Cardiac muscle cell (in vitro differentiated cells and primary cell): Measurements from ENCODE around the gene USP30. TPM values are rescaled to one million over a fixed set of nuclear protein-coding genes. Genes with fewer than 3 reads are reported as not detected.

Source experiments
- DNase-seq, 2 donors: peaks; one replicate each; pipeline versions ENCODE4 v3.0.0 to v3.0.0-alpha.2; 2010 to 2017; ENCODE audit warnings: low read depth in 1 of 2, low spot score in 1 of 2
- H3K27ac ChIP-seq: fragments of 200-600 bp; sonication (generic); 2 replicates; pipeline ENCODE4 v1.5.1; 2016
- H3K27me3 ChIP-seq: fragments of 200-600 bp; sonication (generic); 2 replicates; pipeline ENCODE4 v1.6.0; 2016; ENCODE audit warnings: control low read depth
- H3K36me3 ChIP-seq: fragments of 200-600 bp; sonication (generic); 2 replicates; pipeline ENCODE4 v1.5.1; 2016; ENCODE audit warnings: control low read depth
- H3K4me1 ChIP-seq: fragments of 200-600 bp; sonication (generic); 2 replicates; pipeline ENCODE4 v1.8.1; 2017; ENCODE audit warnings: low read depth, mild to moderate bottlenecking, mixed run types
- H3K4me3 ChIP-seq: fragments of 200-600 bp; sonication (generic); 2 replicates; pipeline ENCODE4 v1.5.1; 2016; ENCODE audit warnings: mild to moderate bottlenecking
- H3K9me3 ChIP-seq: fragments of 200-600 bp; sonication (generic); 2 replicates; pipeline ENCODE4 v1.5.1; 2017; ENCODE audit warnings: low read depth, mild to moderate bottlenecking, control low read depth
- polyA plus RNA-seq: library from polyadenylated mRNA; unstranded; fragments of >200 nt; fragmentation: Nextera tagmentation; extraction: Ambion mirVana; gene quantifications from 2 replicates; pipeline ENCODE4 v1.2.1, GENCODE V29; 2016
- total RNA-seq: library from RNA; depleted of rRNA; stranded (reverse); fragments of >200 nt; gene quantifications from 2 replicates; pipeline ENCODE4 v1.2.3, GENCODE V29; 2016
- TF ChIP-seq, protein P1 (sequence below): IDR thresholded peaks from 2 replicates; pipeline ENCODE4 v1.5.1; 2012; ENCODE audit warnings: low read depth, mild to moderate bottlenecking, low read length

USP30 gene
- total and polyA plus RNA-seq, 2 experiments from 2014 or later: 18.9 to 21.0 TPM

DNA sequence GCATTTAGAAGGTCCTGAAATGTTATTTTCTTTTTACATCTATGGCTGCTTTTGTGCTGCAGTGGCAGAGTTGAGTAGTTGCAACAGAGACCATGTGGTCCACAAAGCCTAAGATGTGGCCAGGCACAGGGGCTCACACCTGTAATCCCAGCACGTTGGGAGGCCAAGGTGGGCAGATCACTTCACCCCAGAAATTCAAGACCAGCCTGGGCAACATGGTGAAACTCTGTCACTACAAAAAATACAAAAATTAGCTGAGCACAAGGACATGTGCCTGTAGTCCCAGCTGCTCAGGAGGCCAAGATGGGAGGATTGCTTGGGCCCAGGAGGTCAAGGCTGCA is 13.4 kb downstream of the USP30 start:
- Histone ChIP-seq H3K4me1 (no peaks in the 10 kb centered on the region), H3K36me3 (peaks cover 21% of the 10 kb centered on the region), H3K27ac (no peak overlapping the region), H3K27me3 (no peaks in the 10 kb centered on the region), H3K9me3 (no peaks in the 10 kb centered on the region), H3K4me3 (no peak overlapping the region)
- TF ChIP-seq, protein P1, sequence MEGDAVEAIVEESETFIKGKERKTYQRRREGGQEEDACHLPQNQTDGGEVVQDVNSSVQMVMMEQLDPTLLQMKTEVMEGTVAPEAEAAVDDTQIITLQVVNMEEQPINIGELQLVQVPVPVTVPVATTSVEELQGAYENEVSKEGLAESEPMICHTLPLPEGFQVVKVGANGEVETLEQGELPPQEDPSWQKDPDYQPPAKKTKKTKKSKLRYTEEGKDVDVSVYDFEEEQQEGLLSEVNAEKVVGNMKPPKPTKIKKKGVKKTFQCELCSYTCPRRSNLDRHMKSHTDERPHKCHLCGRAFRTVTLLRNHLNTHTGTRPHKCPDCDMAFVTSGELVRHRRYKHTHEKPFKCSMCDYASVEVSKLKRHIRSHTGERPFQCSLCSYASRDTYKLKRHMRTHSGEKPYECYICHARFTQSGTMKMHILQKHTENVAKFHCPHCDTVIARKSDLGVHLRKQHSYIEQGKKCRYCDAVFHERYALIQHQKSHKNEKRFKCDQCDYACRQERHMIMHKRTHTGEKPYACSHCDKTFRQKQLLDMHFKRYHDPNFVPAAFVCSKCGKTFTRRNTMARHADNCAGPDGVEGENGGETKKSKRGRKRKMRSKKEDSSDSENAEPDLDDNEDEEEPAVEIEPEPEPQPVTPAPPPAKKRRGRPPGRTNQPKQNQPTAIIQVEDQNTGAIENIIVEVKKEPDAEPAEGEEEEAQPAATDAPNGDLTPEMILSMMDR: no peak
- no peak for DNase-seq

DNA sequence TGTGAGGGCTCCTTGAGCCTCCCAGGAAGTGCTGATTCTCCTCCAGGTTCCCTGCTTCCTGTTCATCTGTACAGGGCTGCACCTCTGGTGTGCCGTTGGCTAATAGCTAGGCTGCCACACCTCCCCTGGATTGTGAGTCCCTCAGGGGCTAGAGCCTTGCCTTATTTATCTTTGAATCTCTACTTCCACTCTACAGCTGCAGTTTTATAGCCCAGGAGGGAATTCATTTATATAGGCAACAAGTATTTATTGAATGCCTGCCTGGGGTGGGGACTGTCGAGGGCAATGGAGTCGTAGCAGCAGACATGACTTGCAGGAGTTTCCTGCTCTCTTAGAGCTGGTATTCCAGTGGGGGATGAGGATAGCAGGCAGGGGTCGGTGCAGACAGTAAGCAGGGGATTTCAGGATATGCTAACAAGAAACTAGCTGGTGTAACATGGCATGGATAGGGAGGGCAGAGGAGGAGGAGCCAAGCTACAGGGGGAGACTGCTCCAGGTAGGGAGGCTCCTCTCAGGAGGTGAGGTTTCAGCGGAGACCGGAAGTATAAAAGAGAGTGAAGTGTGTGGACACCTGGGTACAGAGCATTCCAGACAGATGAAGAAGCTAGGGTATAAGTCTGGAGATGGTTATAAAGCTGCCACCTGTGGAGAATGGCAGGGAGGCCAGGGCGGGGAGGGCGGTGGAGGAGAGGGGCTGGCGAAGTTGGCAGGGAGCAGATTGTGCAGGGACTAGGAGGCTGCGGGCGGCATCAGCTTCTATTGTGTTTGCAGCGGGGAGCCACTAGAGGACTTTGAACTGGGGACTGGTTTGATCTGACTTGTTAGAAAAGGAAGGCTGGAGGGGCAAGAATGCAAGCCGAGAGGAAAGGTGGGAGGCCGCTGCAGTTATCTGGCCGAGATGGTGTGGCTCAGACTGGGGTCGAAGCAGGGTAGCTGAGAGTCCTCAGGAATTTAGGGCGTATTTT is 17.2 kb downstream of the USP30 start:
- no peak overlapping the region for H3K4me3 ChIP-seq
- H3K9me3 ChIP-seq: no peaks in the 10 kb centered on the region
- no peaks in the 10 kb centered on the region for H3K27me3 ChIP-seq
- H3K27ac ChIP-seq: no peak overlapping the region
- H3K36me3 ChIP-seq: peaks cover 45% of the 10 kb centered on the region
- no peaks in the 10 kb centered on the region for H3K4me1 ChIP-seq
- DNase-seq: peak in 1 of 2 donors; percentile 1
- TF ChIP-seq, protein P1: no peak

DNA sequence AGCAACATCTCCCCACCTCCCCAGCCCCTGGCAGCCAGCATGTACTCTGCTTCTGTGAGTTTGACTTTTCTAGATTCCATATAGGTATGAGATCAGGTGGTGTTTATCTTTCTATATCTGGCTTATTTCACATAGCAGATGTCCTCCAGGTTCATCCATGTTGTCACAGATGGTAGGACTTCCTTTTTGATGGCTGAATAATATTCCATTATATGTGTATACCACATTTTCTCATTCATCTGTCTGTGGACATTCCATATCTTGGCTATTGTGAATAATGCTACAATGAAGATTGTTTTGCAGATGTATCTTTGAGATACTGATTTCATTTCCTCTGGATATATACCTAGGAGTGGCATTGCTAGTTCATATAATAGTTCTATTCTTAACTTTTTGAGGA is 22.5 kb downstream of the USP30 start:
- DNase-seq: no peak
- Histone ChIP-seq H3K27me3 (no peaks in the 10 kb centered on the region), H3K27ac (no peak overlapping the region), H3K4me3 (no peak overlapping the region), H3K36me3 (peaks cover 36% of the 10 kb centered on the region), H3K4me1 (no peaks in the 10 kb centered on the region), H3K9me3 (no peaks in the 10 kb centered on the region)
- TF ChIP-seq, protein P1: no peak

DNA sequence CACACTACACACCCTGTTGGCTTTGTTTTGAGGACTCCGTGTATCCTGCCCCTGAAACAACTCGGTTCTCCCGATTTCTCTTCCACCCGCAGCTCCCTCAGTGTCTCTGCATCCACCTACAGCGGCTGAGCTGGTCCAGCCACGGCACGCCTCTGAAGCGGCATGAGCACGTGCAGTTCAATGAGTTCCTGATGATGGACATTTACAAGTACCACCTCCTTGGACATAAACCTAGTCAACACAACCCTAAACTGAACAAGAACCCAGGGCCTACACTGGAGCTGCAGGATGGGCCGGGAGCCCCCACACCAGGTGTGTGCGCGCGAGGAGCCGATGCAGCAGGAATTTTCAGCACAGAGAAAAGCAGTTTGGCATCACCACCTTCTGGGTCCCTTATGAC is 30.4 kb downstream of the USP30 start:
- Histone ChIP-seq H3K27me3 (no peaks in the 10 kb centered on the region), H3K36me3 (peaks cover 66% of the 10 kb centered on the region), H3K9me3 (no peaks in the 10 kb centered on the region), H3K27ac (no peak overlapping the region), H3K4me1 (no peaks in the 10 kb centered on the region), H3K4me3 (no peak overlapping the region)
- TF ChIP-seq, protein P1: no peak
- no peak for DNase-seq

DNA sequence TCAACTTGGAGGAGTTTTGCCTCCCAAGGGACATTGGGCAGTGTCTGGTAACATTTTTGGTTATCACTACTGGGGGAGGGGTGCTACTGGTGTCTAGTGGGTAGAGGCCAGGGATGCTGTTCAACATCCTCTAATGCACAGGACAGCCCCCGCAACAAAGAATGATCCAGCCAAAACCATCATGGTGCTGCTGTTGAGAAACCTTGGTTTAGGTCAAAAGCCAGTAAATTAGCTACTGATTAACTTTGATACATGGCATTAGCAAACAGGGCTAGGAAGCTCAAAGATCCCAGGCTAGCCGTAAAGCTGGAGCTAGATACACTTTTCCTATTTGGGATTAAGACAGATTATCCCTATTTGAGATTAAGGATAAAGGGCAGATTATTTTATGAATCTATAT is 32.0 kb downstream of the USP30 start:
- TF ChIP-seq, protein P1: no peak
- no peaks in the 10 kb centered on the region for H3K4me1 ChIP-seq
- no peaks in the 10 kb centered on the region for H3K27me3 ChIP-seq
- no peaks in the 10 kb centered on the region for H3K9me3 ChIP-seq
- H3K36me3 ChIP-seq: peaks cover 67% of the 10 kb centered on the region
- no peak overlapping the region for H3K4me3 ChIP-seq
- no peak for DNase-seq
- no peak overlapping the region for H3K27ac ChIP-seq
